Measurements from ENCODE around the gene USF1. TPM values are rescaled to one million over a fixed set of nuclear protein-coding genes. Genes with fewer than 3 reads are reported as not detected.

Gene USF1
- polyA plus RNA-seq, 1 of the 3 experiments (the other 2 are of a cell fraction) = 43.1 TPM

DNA sequence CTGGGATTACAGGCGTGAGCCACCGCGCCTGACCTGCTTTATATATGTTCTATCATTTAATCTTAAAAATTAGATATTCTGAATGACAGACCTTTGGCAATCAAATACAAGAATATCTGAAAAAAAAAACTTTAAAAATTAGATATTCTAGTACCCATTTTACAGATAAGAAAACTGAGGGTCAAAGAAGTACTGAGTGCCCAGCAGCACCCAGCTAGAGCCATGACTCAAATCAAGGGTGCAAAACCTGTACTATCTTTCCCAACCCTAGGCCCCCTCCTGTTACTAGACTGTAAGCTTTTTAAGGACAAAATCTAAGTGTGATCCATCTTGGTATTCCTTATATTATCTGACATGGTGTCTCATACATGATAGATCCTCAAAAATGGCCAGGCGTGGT is 15.6 kb upstream of the USF1 start:
- DNase-seq = no peak
- no peaks in the 10 kb centered on the region for H3K9me3 ChIP-seq
- no peak overlapping the region for H2AFZ ChIP-seq (ENCODE audit: low read depth)
- H3K9me2 ChIP-seq = no peaks in the 10 kb centered on the region
- H3K79me2 ChIP-seq (ENCODE audit: insufficient read depth) = no peaks in the 10 kb centered on the region
- no peaks in the 10 kb centered on the region for H4K20me1 ChIP-seq (ENCODE audit: insufficient read depth)
- H3K4me3 ChIP-seq (ENCODE audit: low read depth in 2 of 2, low read length in 1 of 2) = no peak overlapping the region
- no peak overlapping the region for H3K4me2 ChIP-seq
- no peaks in the 10 kb centered on the region for H3K36me3 ChIP-seq (replicated peaks in 1 of 2; ENCODE audit: control insufficient read depth in 1 of 2, insufficient read depth in 2 of 2, low read length in 1 of 2)
- no peaks in the 10 kb centered on the region for H3F3A ChIP-seq (replicated peaks; ENCODE audit: insufficient read depth)
- TF ChIP-seq MXI1 (IDR thresholded peaks at IDR 0.05; ENCODE audit: low read depth, low read length) (no peak), NRF1 (IDR thresholded peaks at IDR 0.05; ENCODE audit: low read depth, low read length) (no peak), FOXJ3 (CRISPR knock-in tag; IDR thresholded peaks at IDR 0.05) (no peak), RAD21 (IDR thresholded peaks at IDR 0.05; ENCODE audit: low read length) (no peak), POLR2AphosphoS5 (IDR thresholded peaks at IDR 0.05; ENCODE audit: low read depth, low read length) (no peak), RXRA (IDR thresholded peaks at IDR 0.05; ENCODE audit: borderline replicate concordance, low read depth) (no peak), TCF12 (IDR thresholded peaks at IDR 0.05) (no peak), EZH2phosphoT487 (IDR thresholded peaks at IDR 0.05; ENCODE audit: borderline replicate concordance, low read depth) (no peak), JUND (IDR thresholded peaks at IDR 0.05) (no peak), RCOR1 (IDR thresholded peaks at IDR 0.05; ENCODE audit: low read length) (no peak), SMC3 (IDR thresholded peaks at IDR 0.05; ENCODE audit: low read depth, low read length) (no peak)
- TF ChIP-seq, protein P1, sequence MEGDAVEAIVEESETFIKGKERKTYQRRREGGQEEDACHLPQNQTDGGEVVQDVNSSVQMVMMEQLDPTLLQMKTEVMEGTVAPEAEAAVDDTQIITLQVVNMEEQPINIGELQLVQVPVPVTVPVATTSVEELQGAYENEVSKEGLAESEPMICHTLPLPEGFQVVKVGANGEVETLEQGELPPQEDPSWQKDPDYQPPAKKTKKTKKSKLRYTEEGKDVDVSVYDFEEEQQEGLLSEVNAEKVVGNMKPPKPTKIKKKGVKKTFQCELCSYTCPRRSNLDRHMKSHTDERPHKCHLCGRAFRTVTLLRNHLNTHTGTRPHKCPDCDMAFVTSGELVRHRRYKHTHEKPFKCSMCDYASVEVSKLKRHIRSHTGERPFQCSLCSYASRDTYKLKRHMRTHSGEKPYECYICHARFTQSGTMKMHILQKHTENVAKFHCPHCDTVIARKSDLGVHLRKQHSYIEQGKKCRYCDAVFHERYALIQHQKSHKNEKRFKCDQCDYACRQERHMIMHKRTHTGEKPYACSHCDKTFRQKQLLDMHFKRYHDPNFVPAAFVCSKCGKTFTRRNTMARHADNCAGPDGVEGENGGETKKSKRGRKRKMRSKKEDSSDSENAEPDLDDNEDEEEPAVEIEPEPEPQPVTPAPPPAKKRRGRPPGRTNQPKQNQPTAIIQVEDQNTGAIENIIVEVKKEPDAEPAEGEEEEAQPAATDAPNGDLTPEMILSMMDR (IDR thresholded peaks at IDR 0.05) = no peak
- TF ChIP-seq, protein P2, sequence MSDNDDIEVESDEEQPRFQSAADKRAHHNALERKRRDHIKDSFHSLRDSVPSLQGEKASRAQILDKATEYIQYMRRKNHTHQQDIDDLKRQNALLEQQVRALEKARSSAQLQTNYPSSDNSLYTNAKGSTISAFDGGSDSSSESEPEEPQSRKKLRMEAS (IDR thresholded peaks at IDR 0.05; ENCODE audit: low read depth) = no peak
- TF ChIP-seq, protein P3, sequence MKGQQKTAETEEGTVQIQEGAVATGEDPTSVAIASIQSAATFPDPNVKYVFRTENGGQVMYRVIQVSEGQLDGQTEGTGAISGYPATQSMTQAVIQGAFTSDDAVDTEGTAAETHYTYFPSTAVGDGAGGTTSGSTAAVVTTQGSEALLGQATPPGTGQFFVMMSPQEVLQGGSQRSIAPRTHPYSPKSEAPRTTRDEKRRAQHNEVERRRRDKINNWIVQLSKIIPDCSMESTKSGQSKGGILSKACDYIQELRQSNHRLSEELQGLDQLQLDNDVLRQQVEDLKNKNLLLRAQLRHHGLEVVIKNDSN (IDR thresholded peaks at IDR 0.05; ENCODE audit: borderline replicate concordance, low read depth) = no peak
- TF ChIP-seq, protein P4, sequence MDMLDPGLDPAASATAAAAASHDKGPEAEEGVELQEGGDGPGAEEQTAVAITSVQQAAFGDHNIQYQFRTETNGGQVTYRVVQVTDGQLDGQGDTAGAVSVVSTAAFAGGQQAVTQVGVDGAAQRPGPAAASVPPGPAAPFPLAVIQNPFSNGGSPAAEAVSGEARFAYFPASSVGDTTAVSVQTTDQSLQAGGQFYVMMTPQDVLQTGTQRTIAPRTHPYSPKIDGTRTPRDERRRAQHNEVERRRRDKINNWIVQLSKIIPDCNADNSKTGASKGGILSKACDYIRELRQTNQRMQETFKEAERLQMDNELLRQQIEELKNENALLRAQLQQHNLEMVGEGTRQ (IDR thresholded peaks at IDR 0.05; ENCODE audit: borderline replicate concordance, low read depth, low read length) = no peak
- TF ChIP-seq, protein P5, sequence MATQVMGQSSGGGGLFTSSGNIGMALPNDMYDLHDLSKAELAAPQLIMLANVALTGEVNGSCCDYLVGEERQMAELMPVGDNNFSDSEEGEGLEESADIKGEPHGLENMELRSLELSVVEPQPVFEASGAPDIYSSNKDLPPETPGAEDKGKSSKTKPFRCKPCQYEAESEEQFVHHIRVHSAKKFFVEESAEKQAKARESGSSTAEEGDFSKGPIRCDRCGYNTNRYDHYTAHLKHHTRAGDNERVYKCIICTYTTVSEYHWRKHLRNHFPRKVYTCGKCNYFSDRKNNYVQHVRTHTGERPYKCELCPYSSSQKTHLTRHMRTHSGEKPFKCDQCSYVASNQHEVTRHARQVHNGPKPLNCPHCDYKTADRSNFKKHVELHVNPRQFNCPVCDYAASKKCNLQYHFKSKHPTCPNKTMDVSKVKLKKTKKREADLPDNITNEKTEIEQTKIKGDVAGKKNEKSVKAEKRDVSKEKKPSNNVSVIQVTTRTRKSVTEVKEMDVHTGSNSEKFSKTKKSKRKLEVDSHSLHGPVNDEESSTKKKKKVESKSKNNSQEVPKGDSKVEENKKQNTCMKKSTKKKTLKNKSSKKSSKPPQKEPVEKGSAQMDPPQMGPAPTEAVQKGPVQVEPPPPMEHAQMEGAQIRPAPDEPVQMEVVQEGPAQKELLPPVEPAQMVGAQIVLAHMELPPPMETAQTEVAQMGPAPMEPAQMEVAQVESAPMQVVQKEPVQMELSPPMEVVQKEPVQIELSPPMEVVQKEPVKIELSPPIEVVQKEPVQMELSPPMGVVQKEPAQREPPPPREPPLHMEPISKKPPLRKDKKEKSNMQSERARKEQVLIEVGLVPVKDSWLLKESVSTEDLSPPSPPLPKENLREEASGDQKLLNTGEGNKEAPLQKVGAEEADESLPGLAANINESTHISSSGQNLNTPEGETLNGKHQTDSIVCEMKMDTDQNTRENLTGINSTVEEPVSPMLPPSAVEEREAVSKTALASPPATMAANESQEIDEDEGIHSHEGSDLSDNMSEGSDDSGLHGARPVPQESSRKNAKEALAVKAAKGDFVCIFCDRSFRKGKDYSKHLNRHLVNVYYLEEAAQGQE (IDR thresholded peaks at IDR 0.05; ENCODE audit: low read depth, low read length) = no peak
- H3K4me1 ChIP-seq (ENCODE audit: control insufficient read depth in 1 of 2, insufficient read depth in 2 of 2, low read depth in 1 of 2, low read length in 1 of 2) = no peaks in the 10 kb centered on the region
- no peak overlapping the region for H3K27ac ChIP-seq (ENCODE audit: low read depth in 2 of 2, low read length in 1 of 2)
- CTCF ChIA-PET = interaction anchor here (1.7 kb wide), 1 partner anchor 35 kb away, joined by 5 read pairs; no protein-coding TSS in a partner anchor
- POLR2A ChIA-PET = no interaction called here
- H3K9ac ChIP-seq = no peak overlapping the region
- WGBS (ENCODE audit: low lambda C conversion rate) = 68% methylated on average over 4 of the region's 4 CpGs
- peaks cover 9% of the 10 kb centered on the region; the same call in 1 of the 2 replicates for H3K27me3 ChIP-seq (ENCODE audit: insufficient read depth)
